ENCODE data around the gene LCN9.
"Not testable (repeated sequence)": the region's sequence is repeated elsewhere in the genome, so short reads cannot be mapped to it uniquely, and the experiment has no call there.

Gene LCN9, protein sequence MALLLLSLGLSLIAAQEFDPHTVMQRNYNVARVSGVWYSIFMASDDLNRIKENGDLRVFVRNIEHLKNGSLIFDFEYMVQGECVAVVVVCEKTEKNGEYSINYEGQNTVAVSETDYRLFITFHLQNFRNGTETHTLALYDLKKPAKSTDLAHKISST

DNA sequence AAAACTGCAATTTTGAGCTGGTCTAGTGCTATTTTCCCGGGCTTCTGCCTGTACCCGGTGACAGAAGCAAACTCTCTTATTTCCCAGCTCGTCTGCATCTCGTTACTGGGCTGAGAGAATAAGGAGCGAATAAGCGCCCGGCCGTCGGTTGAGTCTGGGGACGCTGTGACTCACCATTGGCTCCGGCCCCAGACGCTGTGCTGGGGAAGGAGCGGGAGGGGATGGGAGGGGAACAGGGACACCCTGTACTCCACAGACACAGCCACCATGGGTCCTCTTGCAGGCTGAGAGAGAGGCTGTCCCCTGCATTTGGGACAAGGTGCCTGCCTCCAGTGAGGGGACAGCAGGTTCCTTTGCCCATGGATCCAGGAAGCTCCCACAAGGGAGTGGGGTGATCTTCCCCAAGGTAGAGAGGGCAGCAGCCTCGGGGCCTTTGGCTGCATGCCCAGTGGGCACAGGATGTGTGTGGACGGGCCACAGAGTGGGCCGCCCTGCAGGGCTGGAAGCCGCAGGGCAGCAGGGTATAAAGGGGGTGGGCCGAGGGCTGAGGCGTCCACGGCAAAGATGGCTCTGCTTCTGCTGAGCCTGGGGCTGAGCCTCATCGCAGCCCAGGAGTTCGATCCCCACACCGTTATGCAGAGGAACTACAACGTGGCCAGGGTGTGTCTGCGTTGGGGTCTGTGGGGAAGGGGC lies at the start of gene LCN9:
Gene LCN9, plus strand, starts transcription at position 552 of the 693 bp plus-strand sequence. Its CDS starts 13 bp downstream, at position 565.
- no peak for DNase-seq

DNA sequence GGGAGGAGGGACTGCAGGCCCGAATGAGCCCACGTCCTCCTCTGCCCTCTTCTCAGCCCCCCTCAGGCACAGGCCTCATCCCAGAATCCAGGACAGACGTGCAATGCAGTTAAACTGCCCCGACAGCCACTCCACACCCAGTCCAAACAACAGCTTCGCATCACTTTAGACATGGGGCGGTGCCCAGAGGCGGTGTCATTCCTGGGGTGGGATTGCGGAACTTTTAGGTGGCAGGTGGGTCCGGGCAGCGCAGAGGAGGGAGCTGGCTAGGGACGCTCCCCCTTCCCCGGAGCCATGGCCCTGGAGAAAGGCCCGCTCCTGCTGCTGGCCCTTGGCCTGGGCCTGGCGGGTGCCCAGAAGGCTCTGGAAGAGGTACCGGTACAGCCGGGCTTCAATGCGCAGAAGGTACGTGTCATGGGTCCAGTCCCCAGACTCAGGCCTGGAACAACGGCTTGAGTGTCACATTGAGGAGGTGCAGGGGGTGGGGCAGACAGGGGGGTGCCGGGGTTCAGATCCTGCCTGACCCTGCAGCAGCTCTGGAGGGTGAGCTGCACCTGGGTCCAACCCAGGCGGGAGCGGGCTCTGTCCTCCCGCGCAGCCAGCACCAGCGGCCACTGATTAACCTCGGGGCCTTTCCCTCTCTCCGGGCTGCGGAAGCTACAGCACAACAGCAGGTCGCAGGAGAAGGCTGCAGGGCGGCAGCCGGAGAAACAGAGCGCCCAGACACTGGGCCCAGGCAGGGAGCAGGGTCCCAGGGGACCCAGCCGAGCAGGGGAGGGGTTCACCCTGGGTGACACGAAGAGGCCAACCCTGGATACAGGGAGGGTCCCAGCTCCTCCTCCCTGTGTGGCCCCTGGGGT lies 48.9 kb upstream of the LCN9 start:
- DNase-seq = no peak

DNA sequence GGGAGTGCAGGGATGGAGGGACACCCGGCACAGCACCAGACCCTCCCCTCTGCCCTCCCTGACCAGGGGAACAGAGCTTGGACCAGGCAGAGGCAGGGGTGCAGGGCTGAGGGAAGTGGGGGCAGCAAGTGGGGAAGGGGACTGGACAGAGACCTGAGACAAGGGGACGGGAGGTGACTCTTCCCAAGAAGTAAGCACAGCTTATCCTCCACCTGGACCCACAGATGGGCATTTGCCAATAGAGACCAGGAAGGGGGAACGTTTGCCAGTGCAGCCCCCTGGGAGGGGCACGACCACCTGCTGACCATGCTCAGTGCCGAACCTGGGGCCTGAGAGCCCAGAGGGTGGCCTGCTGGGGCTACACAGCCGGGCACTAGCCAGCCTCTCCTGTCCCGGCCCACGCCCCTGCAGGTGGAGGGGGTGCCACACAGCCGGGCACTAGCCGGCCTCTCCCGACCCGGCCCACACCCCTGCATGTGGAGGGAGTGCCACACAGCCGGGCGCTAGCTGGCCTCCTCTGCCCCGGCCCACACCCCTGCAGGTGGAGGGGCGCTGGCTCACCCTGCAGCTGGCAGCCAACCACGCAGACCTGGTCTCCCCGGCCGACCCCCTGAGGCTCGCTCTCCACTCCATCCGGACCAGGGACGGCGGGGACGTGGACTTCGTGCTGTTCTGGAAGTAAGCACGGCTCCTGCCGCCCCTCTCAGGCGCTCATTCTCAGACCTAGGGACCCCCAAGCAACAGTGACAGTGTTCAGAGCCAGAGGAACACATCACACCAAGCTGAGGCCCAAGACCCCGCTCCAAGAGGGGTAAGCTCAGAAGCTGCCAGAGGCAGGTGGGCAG lies 48.1 kb upstream of the LCN9 start:
- no peak for DNase-seq

DNA sequence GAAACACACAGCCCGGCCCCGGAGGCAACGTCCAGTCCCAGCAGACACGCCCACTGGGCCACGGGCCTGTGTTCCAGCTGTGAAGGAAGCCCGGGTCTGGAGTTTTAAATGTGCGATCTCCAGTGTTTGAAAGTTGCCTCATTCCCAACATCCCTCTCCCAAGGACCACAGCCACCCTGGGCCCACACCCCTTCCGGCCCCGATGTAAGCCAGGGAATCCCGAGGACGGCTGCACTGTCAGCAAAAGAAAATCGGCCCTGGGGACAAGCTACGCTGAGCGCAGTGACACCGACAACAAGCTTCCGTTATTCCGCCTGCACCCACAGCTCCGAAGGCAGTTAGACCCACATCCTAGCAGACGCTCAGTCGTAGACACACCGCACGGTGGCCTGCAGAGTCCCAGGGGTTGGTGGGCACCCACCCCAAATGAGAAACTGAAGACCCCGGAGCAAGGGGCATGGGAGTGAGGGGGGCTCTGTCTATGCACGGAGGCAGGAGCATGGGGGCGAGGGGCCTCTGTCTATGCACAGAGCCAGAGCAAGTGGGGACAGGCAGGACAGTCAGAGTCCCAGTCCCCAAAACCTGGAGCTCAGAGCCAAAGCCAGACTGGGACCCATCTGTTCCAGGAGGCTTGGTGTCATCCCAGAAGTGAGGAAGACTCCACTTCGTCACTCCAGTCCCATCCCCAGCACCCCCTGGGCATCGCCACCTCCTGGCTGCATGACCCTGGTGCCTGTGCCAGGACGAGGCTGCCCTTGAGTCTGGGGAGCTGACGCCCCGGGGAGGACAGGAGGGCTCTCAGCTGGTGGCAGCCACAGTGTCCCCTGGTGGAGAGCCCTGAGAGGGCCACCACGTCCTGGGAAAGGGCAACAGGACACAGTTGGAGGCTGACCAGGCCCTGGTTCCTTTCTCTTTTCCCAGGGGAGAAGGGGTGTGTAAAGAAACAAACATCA lies 47.2 kb upstream of the LCN9 start:
- no peak for DNase-seq

DNA sequence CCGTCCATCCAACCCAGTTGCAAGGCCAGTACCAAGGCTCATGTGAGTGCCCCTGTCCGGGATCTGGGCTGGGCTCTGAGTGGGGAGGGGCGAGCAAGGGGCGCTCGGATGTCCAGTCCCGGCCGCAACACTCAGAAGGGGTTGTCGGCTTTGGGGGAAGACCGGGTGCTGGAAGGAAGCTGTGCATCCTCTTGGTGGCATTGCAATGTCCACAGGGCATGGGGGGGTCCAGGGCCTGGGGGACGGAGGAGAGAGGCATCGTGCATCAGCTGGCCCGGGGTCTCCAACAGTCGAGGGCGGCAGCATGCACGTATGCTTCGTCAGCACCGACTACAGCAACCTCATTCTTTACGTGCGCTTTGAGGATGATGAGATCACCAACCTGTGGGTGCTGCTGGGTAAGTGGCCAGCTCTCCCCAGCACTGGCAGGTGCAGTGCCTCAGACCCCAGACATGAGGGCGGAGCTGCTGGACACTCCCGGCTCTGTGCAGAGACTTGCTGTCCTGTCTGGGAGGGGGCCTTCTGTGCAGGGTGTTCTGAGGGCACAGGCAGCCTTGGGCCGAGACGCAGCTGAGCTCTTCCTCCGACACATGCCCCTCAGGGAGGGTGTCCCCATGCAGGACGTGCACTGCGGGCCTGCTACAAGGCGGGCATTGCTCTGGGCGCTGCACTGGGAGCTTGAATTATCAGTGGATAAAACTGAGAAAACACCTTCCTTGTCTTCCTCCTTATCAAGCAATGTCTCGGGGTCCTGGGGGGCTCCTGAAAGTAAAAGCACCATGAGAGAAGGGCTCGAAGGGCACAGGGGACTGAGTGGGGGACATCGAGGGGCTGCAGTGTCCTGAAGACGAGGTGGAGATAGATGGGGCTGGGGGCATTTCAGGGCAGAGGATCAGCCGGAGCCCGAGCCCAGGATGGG lies 46.2 kb upstream of the LCN9 start:
- DNase-seq = no peak

DNA sequence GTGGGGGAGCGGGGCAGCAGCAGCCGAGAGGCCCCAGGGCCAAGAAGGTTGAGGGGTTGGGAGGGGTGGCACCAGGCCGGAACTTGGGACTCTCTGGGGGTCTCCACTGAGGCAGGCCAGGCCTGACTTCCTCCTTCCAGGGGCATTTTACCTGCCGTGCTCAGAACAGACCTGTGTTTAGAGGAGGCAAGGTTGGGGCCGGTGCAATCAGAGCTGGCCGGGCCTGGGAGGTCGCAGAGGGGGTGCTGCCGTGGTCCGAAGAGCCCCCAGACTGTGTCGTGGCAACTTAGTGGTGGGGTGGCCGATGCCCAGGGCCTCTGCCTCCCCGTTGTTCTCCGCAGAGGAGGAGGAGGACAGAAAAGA lies 45.6 kb upstream of the LCN9 start:
- no peak for DNase-seq

DNA sequence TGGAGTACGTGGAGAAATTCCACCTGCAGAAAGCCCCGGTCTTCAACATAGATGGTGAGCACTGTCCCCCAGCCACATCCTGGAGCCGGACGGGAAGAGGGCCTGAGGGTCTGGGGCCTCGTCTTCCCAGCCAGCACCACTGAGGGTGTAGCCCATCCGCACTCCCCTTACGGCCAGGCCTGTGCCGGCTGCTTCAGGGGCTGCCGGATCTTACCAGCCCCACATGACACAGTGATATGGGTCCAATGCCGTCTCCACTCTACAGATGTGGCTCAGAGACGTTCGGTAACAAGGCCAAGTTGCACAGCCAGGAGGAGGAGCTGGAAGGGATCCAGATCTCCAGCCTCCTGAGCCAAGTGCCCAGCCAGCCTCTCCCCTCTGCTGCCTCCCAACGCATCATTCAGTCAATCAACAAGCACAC lies 45.1 kb upstream of the LCN9 start:
- DNase-seq = no peak

DNA sequence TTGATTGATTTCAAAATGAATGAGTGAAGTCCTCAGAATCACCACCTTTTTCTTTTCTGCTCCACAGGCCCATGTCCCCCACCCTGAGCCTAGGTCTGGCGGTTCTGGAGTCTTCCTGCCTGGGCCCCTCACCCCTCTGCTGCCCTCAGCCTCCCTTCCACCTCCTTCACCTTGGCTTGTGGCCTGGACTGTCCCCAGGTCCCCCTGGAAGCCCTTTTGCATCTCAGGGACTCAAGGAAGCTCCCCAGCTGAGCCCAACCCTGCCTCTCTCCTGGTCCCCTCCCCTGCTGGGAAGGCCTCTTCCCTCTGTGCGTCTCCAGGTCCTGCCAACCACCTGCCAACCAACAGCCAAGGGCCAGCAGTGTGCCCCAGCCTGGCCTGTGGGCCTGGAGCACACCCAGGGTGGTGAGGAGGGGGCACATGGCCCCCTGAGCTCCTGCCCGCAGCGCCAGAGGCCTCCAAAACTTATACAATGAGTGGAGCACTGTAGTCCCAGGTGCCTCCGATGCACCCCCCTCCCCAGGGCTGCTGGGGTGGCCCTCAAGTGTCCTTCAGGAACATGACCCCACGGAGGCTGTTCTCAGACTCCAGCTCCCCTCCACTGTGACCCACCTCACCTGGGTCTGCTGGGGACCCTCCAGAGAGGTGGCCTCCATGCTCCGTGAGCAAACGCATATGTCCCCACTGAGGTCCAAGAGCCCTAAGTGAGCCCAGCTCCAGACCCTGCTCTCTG lies 44.1 kb upstream of the LCN9 start:
- DNase-seq = no peak

DNA sequence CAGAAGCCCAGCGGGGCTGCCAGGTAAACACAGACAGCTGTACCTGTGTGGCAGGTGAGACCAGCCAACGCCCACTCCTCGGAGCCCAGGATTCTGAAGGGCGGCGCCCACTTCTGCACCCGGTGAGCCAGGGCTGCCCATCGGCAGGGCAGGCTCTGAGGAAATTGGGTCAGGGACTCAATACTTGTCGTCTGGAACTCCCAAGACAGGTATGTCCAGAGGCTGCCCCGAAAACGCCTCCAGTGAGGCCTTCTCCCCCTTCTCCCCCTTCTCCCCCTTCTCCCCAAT lies 43.6 kb upstream of the LCN9 start:
- DNase-seq = no peak

DNA sequence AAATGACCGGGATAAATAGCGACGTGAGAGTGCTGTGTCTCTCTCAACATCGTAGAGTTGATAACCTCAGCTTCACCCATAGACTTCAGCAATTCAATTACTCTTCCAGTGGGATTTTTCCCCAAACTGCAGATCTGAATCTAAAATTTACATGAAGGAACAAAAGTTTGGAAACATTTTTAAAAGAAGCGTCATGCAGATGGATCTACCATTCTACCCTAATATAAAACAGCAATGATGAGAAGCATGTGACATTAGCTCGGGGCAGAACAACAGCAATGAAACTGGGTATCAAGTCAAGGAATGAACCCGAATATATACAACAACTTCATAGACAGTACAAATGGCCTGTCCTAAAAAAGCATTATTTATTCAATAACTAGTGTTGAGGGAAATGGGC lies 42.6 kb upstream of the LCN9 start:
- no peak for DNase-seq

DNA sequence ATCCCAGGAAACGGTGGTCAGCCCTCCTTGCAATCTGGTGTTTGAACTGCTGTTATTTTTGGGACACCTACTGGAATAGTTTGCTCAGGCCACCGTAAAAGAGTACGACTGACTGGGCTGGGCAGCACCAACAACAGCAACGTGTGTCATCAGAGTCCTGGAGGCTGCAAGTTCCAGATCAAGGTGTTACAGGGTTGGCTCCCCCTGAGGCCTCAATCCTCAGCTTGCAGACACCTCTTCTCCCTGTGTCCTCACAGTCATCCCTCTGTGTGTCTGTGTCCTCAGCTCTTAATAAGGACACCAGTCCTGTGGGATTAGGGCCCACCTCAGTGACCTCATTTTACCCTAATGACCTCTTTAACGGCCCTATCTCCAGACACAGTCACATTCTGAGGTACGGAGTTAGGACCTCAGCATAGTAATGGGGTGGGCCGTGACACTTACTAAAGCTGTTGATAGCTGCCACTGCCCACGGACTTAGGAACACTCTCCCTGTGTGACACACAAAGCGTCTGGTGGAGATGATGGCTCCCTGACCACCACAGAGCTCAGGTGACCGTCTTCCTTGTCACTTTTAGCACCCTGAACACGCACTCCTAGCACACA lies 40.6 kb upstream of the LCN9 start:
- no peak for DNase-seq

DNA sequence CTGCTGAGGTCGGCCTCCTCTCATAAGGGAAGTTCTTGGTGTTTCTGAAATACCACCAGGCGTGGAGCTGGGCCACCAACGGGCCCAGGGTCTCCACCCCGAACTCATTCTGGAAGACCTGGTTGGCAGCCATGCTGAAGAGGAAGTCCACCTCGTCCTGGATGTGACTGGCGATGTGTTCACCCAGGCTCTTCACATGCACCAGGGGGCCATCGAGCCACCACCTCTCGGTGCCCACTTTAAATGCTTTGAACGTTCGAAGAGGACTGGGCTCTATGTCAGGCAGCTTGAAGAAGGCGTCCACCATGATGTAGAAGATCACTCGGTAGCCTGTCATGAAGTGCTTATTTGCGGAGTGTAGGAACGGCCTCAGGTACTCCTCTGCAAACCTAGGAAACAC lies 38.8 kb upstream of the LCN9 start:
- no peak for DNase-seq

DNA sequence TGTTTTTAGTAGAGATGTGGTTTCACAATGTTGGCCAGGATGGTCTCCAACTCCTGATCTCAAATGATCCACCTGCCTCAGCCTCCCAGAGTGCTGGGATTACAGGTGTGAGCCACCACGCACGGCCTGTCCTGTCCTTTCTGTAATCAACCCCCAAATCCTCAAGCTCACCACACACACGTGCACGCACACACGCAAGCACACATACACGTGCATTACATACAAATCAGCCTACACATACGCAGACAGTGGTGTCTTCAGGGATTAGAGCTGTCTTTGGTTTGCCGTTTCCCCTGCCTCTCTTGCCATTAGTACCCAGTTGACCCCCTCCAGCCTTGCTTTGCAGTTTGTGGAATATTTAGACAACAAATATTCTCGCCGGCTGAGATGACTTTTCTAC lies 30.3 kb upstream of the LCN9 start:
- DNase-seq = no peak

DNA sequence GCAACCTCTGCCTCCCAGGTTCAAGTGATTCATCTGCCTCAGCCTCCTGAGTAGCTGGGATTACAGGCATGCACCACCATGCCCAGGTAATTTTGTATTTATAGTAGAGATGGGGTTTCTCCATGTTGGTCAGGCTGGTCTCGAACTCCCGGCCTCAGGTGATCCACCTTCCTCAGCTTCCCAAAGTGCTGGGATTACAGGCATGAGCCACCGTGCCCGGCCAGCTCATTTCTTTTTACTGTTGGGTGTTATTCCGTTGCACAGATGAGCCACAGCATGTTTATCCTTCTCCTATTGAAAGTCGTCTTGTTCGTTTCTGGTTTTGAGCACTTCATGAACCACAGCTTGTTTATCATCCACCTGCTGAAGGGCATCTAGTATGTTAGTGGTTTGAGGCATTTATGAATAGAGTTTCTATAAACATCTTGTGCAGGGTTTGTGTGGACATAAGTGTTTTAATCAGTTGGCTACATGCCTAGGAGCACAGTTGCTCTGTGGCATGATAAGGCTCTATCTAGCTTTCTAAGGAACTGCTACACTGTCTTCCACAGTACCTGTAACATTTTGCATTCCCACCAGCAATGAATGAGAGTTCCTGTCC lies 26.1 kb upstream of the LCN9 start:
- DNase-seq = not testable (repeated sequence)

DNA sequence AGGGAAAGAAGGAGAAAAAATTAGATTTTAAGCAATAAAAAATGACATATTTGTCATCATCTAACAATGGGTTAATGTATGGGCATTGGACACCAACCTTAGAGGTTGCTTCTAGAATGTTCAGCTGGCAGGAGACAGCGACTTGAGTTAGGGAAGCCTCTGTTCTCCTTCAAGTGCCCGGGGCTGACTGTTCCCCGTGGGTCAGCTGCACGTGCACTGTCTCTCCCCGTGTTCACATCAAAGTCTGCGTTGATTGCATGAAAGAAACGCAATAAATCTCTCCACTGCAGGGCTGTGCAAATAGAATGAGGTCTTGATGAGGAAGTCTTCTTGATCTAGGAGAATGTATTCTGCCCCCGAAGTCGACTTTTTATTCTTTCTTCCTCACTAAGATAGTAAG lies 23.9 kb upstream of the LCN9 start, which contains the start of gene GLT6D1:
Gene GLT6D1, minus strand, starts transcription at position 345 of the 400 bp plus-strand sequence. CDS start 353 bp downstream, outside the sequence.
- DNase-seq = no peak

DNA sequence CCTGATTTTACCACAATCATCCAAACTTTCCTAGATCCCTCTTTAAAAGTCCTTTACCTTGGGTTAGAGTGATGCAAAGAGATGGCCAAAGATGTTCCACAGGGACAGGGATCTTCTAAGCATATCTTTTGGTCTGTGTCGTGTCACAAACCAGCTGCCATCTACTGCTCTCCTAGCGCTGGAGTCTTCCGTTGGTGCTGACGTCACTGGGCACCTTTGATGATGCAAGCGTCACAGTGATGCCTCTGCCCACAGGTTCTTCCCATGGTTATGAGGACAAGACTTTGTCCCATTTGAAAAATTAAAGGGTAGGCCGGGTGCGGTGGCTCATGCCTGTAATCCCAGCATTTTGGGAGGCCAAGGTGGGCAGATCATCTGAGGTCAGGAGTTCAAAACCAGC lies 22.1 kb upstream of the LCN9 start:
- no peak for DNase-seq

DNA sequence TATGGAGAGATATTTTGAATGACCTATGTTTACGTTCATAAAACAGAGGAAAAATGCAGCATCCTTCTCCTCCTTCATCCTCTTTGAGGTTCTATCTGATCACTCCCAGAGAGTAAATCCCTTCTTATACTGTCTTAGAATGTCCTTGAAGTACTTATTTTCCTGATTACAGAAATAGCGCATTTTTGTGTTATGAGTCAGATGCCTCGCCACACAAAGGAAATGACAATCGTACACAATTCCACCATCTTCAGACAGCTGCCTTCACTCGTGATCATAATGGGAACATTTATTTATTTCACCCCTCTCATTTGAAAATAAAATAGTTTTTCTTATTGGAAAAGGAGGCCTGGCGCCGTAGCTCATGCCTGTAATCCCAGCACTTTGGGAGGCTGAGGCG lies 21.4 kb upstream of the LCN9 start:
- DNase-seq = no peak

DNA sequence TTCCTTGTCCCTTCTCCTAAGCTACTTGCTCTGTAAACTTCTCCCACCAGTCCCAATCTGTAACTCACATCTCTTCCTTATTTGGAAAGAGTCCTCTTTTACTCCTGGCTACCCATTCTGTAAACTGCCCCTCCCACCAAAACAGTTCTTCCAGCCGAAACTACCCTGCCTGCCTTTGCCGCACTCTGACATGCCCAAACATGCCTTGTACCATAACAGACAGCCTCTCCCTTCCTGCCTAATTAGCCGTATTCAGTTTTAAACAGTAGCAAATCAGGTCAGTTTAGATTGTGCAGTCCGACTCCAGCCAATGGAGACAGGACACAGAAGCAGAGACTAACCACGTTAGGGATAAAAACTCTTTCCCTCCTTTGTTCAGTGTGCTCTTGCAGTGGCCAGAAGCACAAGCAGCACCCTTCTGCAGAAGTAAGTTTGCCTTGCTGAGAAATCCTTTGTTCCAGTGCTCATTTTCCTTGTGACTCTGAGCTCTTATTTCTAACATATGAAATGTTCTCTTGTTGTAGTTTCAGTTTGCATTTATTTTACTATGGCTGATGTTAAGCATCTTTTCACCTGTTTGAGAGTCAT lies 18.4 kb upstream of the LCN9 start:
- no peak for DNase-seq

DNA sequence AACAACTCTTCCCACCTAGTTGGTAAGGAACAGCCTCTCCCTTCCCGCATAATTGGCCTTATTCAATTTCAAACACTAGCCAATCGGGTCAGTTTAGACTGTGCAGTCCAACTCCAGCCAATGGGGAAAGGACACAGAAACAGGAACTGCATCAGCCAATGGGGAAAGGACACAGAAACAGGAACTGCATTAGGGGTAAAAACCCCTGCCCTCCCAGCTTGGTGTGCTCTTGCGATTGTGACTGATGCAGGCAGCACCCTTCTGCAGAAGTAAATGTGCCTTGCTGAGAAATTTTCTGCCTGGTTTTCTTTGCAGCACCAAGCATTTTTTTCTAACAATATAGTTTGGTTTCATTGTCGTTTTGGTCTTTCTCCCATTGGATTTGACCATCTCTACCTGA lies 15.2 kb upstream of the LCN9 start:
- DNase-seq = no peak
